Amniotic epithelial cell (primary cell): Measurements from ENCODE around the gene CBLC.

Experiments
- DNase-seq: peaks from one replicate; pipeline ENCODE4 v3.0.0-alpha.2; 2010; ENCODE audit warnings: low read depth

The CBLC gene, protein sequence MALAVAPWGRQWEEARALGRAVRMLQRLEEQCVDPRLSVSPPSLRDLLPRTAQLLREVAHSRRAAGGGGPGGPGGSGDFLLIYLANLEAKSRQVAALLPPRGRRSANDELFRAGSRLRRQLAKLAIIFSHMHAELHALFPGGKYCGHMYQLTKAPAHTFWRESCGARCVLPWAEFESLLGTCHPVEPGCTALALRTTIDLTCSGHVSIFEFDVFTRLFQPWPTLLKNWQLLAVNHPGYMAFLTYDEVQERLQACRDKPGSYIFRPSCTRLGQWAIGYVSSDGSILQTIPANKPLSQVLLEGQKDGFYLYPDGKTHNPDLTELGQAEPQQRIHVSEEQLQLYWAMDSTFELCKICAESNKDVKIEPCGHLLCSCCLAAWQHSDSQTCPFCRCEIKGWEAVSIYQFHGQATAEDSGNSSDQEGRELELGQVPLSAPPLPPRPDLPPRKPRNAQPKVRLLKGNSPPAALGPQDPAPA

DNA sequence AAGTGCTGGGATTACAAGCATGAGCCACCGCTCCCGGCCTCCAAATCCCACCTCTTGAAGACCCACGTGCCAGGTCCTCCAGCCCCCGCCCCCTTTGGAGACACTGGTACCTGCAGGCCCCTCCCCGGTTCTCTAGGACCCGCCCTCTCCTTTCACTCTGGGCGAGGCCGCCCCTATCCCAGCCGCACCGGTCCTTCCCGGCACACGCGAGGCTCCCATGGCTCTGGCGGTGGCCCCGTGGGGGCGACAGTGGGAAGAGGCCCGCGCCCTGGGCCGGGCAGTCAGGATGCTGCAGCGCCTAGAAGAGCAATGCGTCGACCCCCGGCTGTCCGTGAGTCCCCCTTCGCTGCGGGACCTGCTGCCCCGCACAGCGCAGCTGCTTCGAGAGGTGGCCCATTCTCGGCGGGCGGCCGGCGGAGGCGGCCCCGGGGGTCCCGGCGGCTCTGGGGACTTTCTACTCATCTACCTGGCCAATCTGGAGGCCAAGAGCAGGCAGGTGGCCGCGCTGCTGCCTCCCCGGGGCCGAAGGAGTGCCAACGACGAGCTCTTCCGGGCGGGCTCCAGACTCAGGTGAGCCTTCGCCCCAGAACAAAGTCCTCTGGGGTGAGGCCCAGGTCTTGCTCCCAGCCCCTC is at the start of gene CBLC:
CBLC (plus strand) TSS at position 176 of the 633 bp plus-strand sequence; CDS start at position 218, 42 bp downstream.
- DNase-seq: no peak

DNA sequence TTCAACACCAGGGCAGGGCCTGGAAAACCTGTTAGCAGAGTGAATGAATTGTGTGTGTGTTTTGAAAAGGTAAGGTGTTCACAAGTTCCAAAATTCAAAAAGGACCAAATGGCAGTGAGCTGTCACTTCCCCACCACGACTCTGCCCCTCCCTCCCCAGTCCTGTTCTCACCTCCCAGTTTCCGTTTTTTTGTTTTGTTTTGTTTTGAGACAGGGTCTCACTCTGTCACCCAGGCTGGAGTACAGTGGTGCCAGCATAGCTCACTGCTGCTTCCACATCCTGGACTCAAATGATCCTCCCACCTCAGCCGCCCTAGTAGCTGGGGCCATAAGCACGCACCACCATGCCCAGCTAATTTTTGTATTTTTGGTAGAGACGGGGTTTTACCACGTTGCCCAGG is 49.5 kb upstream of the CBLC start:
- no peak for DNase-seq

DNA sequence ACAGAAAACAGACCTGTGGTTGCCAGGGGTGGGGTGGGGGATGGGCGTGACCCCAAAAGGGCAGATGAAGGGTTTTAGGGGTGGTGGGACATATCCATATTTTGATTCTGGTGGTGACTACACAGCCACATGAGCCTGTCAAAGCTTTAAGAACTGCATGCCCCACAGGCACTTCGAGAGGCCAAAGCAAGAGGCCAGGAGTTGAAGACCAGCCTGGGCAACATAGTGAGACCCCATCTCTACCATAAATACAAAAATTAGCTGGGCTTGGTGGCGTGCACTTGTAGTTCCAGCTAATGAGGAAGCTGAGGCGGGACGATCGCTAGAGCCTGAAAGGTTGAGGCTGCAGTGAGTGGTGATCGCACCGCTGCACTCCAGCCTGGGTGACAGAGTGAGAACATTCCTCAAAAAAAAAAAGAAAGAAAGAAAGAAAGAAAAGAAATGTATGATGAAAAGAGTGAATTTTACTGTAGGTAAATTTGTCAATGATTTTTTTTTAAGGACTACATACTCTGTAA is 48.1 kb upstream of the CBLC start:
- no peak for DNase-seq

DNA sequence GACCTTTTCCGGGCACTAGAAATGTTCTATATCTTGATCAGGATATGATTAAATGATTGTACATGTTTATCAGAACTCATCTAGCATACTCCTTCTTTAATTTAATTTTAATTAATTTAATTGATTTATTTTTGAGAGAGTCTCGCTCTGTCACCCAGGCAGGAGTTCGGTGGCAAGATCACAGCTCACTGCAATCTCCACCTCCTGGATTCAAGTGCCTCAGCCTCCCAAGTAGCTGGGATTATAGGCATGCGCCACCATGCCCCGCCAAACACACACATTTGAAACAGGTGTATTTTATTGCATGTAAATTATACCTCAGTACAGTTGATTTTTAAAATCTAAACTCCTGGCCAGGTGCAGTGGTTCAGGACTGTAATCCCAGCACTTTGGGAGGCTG is 46.6 kb upstream of the CBLC start:
- no peak for DNase-seq

DNA sequence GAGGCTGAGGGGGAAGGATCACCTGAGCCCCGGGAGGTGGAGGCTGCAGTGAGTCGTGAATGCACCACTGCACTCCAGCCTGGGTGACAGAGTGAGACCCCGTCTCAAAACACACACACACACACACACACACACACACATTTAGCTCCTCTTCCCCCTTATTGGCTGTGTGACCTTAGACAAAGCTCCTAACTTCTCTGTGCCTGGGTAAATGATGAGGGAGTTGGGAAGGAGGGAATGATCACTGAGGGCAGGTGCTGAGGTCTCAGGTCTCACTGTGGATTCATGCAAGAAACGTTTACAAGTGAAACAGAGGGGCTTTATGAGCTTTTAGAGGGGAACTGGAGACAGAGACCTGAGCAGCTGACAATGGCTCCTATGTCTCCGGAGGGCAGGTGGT is 46.1 kb upstream of the CBLC start:
- no peak for DNase-seq

DNA sequence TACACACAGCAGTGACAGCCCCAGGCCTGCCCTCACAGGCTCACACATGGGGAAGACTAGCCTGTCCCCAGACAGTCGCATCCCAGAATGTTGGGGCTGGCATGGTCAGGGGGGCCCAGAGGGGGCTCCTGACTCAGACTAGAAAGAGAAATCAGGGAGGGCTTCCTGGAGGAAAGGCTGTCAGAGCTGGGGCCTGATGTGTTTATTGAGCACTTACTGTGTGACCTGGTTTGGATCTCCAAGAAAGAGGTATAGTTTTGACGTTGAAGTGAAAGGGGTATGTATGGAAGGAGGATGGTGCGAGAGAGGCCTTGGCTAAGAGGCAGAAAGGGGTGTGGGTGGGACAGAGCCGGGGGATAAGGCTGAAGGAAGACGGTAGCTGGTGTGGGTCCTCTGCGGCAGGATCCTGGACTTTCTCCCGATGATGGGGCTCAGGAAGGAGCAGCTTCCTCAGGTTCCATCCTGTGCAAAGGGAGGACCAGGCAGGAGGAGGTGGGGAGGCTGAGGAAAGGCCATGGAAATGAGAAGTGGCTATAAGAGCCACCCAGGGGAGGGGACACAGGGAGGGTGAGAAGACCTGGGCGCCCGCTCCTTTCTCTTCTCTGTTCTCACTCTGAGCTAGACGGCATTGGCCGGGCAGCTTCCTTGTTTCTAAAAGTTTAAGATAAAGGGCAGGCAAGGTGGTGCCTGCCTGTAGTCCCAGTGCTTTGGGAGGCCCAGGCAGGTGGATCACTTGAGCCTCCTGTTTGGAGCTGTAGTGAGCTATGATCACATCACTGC is 45.3 kb upstream of the CBLC start:
- no peak for DNase-seq

DNA sequence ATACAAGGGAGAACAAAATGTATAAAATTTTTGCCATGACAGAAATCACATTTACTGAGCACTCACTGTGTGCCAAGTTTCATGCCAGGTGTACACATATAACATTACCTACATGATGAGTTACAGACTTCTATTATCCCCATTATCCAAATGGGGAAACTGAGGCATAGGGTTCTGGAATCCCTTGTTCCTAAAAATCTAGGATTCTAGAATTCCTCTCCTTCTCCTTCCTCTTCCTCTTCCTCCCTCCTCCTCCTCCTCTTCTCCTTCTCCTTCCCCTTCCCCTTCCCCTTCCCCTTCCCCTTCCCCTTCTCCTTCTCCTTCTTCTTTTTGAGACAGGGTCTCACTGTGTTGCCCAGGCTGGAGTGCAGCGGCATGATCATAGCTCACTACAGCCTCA is 43.3 kb upstream of the CBLC start:
- DNase-seq: no peak

DNA sequence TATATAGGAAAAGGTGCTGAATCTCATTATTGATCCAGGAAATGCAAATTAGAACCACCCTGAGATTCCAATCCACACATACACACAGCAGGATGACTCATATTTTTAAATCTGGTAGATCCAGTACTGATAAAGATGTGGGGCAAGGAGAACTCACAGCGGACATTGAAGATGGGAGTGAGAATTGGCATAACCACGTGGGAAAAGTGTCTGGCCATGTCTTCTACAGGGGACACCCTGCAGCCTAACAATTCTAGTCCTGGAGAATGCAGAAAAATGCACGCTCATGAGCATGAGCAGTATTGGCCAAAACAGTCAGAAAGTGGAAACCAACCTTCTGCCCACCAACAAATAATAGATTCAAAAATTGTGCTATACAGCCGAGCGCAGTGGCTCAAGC is 42.7 kb upstream of the CBLC start:
- DNase-seq: no peak

DNA sequence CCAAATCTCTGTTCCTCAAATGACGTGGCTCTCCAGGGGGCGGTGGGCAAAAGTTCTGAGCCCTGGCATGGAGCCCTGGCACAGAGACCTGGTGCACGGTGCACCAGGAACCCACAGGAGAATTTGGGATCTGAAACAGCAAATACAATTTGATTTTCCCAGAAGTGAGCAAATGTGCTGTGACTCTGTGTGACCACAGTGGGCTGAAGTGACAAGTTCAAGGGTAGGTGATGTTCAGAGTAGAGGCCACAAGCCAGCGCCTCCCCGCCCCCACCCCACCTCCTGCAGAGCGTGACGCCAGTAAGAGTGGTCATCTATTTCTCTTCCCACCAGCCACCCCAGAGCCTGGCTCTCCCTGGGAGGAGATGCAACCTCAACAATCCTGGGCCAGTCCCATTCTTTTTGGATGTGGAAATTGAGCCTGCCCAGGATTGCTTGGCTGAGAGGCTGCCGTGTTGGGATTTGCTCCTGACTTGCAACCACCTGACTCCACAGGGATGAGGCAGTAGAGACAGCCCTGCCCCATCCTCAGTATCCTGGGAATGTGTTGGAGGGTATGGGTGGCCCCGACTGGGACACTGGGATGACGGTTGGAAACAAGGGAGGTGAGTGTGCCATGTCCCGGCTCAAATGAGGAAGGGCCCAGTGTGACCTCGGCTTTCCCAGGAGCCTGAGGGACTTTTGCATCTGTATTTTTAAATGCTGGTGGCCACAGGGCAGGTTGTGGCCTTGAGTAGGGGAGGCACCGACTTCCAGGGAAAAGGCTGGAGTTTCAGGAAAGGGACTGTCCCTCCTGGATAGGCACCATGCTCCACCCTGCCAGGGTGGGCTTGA is 40.2 kb upstream of the CBLC start:
- DNase-seq: peak; percentile 48

DNA sequence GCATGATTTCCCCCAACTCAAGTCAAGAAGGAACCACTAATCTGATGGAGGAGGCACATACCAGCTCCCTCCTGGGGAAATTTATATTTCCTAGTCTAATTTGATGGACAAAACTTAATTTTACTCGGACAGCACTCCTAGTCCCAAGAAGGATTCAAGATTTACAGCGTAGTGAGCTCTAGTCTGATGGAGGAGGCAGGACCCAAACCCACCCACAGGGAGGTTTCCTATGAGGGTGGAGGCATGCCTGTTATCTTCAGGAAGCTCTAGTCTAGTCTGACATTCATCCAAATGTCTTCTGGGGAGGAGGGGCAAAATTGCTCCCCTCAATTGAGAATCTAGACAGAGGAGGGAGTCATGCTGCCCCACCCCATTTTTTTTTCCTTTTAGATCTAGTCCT is 39.6 kb upstream of the CBLC start:
- DNase-seq: no peak

DNA sequence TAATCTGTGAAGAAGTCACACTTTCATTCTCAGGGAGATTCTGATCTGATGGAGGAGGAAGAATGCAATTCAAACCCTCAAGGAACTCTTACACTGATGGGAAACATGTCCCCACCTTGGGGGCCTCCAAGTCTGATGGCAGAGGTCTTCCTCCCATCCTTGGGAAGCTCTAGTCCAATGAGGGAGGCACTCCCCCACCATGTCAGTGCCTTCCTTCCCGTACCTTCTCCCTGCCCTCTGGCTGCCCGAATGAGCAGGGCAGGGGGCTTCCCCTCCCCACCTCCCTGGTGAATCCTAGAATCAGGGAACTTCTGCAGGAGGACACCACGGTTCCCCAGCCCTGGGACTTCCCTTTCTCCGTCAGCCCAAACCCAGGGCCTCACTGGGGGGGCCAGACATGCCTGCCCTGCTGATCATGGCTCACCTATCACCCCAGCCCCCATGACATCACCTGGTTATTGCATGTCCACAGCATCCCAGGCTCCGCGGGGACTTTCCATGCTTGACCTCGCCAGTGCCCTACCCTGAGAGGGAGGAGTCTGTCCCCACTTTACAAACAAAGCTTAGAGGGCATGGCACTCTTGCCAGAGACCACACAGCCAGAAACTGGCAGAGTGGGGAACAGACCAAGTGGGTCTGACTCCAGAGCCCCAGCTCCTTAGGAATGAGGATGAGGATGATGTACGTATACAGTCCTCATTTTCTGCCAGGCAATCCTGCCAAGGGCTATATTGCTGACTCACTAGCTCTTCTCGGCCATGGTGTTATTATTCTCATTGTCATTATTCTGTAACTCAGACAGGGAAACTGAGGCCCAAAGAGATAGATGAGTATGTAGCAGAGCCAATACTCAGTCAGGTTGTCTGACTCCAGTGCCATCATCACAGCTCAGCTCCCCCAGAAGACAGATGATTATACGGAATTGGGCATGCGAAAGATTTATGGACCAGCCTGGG is 38.8 kb upstream of the CBLC start:
- DNase-seq: no peak

DNA sequence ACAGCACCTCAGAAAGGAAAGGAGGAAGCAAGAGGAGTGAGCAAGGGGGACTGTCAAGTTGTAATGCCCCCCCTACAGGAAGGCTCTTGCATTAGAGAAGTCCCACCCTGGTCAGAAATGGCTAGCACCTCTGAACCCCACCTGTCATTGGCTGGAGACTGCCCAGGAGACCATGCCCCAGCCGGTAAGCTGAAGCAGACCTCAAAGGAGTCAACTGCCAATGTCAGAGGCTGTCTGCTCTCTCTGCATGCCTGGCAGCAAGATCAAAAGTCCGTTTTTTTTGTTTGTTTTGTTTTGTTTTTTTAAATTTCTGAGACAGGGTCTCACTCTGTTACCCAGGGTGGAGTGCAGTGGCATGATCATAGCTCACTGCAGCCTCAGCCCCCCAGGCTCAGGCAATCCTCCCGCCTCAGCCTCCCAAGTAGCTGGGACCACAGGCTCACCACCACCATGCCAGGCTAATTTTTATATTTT is 37.3 kb upstream of the CBLC start:
- DNase-seq: no peak

DNA sequence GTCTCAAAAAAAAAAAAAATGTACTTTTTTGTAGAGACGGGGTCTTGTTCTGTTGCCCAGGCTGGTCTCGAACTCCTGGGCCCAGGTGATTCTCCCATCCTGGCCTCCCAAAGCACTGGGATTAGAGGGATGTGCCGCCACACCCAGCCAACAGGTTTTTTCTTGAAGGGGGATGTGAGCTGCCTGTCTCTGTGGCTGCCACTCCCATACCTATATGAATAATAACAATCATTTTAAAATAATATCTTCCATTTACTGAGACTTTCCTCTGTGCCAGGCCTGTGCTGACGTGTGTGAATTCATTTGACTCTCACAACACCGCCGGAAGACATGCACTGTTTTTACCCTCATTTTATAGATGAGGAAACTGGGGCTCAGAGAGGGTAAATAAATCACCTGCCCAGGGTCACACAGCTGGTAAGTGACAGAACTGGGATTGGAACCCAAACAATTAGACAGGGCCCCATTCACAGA is 36.4 kb upstream of the CBLC start:
- DNase-seq: peak; percentile 49

DNA sequence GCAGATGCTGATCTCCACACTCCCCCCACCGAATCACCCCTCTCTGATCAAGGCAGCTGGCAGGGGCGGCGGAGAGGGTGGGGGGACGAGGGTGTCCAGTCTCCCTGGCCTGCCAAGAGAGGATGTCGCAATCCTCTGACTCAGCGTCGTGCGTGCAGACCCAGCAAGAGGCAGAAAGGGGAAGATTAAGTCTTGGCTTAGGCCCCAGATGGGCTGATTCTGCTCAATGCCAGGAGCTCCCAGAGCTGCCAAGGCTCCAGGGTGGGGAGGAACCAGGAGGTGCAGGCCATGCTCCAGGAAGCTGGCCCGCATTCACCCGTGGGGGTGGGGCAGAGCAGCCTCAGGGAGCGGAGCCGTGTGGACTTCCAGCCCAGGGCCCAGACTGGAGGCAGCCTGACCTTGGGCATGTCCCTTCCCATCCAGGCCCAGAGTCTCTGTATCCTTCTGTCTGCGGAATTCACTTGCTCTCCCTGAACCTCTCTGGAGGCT is 35.8 kb upstream of the CBLC start:
- peak; percentile 100 for DNase-seq

DNA sequence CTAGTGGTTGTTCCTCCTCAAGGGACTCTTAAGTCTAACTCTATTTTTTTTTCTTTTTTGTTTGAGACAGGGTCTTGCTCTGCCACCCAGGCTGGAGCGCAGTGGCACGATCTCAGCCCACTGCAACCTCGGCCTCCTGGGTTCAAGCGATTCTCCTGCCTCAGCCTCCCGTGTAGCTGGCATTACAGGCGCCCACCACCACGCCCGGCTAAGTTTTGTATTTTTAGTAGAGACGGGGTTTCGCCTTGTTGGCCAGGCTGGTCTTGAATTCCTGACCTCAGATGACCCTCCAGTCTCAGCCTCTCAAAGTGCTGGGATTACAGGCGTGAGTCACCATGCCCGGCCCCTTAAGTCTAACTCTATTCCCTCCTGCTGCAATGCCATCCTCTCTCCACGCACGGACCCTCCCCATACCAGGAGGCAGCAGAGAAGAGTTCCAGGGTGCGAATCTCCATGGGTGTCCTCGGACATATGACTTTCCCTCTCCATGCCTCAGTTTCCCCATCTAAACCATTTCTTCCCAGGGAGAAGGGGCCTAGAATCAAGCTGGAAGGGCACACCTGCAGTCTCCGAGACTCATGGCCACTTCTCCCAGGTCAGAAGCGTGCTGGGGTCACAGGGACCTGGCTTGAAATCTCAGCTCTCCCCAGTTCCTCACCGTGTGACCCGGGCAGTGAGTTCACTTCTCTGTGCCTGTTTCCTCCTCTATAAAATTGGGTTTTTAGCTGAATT is 35.2 kb upstream of the CBLC start:
- peak; percentile 82 for DNase-seq

DNA sequence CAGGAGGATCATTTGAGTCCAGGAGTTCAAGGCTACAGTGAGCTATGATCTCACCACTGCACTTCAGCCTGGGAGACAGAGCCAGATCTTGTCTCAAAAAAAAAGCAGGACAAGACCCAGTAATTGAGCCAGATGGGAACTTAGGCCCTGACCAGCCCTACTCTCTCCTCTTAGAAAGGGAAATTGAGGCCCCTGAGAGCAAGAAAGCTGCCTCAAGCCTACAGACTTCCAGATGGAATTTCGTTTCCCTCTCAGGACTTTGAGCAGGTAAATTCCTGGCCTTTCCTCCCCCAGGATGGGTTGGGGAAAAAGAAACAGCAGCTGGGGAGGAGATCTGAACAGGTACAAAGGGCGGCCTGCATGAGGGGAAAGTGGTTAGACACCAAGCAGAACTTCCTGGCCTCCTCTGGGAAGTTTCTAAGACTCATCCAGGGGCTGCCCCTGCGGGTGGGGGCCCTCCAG is 32.8 kb upstream of the CBLC start:
- no peak for DNase-seq

DNA sequence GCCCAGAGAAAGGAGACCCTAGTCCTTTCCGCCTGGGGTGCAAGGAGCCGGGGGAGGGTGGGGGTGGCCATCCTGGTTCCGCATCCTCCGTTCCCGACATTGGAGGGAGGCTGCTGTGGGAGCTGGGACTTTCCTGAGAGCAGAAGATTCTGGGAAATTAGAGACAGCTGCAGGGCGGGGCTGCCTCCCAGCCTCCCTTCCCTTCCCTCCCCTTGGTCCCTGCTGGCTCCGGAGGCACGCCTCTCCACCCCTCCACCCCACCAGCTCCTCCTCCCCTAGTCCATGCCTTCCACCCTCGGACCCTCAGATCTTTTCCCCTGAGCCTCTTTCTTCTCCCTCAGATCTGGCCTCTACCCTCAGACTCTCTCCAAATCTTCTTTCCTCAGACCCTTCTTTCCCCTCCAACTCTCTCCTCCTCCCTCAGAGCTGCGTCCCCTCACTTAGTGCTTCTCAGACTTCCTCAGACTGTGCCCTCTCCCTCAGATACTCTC is 32.3 kb upstream of the CBLC start:
- DNase-seq: peak; percentile 67

DNA sequence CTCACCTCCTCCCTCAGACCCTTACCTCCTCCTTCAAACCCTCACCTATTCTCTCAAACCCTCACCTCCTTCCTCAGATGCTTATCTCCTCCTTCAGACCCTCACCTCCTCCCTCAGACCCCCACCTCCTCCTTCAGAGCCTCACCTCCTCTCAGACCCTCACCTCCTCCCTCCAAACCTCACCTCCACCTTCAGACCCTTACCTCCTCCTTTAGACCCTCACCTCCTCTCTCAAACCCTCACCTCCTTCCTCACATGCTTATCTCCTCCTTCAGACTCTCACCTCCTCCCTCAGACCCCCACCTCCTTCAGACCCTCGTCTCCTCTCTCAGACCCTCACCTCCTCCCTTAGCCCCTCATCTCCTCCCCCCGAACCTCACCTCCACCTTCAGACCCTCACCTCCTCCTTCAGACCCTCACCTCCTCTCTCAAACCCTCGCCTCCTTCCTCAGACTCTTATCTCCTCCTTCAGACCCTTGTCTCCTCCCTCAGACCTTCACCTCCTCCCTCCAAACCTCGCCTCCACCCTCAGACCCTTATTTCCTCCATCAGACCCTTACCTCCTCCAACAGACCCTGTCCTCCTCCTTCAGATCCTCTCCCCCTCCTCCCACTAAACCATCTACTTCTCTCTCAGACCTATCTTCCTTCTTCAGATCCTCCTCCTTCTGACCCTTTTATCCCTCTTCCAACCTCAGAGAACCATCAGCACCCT is 31.6 kb upstream of the CBLC start:
- DNase-seq: no peak

DNA sequence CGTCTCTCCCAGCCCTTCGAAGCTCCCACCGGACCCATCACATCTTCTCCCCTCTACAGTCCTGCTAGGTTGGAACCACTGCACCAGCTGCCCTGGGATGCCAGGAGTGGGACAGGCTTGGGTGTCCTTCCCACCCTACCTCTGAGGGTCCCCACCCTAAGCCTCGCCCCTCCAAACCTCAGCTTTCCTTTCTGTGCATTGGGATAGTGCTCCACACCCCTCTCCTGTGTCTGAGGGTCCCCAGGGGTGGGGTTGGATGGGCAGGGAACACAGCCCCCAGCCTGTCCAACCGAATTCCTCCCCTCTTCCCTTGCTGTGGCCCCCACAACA is 31.1 kb upstream of the CBLC start:
- DNase-seq: no peak
